HG03135 (cell line): Measurements from ENCODE around the gene SMIM13.

Source experiments
- ATAC-seq: cut with Tn5 transposase; IDR thresholded peaks from one replicate; pipeline ENCODE4 v1.9.1; 2021; ENCODE audit warnings: mild to moderate bottlenecking, moderate library complexity; ENCODE audit not compliant: unreplicated experiment

Gene SMIM13

DNA sequence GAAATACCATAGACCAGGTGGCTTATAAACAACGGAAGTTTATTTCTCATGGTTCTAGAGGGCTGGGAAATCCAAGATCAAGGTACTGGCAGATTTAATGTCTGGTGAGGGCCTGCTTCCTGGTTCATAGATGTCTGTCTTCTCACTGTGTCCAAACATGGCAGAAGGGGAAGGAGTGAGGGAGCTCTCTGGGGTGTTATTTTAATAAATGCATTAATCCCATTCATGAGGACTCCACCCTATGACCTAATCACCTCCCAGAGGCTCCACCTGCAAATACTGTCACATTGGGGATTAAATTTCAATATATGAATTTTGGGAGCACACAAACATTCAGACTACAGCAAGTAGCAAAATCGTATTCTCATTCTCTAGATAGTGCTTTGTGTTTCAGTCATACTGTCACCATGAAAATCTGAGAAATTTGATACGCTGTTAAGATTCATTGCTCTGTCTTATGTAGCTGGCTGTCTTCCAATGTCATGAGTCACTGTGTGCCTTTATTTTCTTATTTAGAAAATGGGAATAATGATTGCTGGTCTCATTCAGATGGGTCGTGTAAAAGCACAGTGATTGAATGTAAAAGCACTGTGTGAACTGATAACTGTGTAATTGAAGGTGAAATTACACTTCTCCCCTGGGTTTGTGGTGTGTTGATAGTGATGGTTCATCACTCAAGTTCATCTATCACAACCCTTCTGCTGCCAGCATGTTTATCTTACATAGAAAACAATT, 26.8 kb downstream of the SMIM13 start:
- no peak for ATAC-seq

DNA sequence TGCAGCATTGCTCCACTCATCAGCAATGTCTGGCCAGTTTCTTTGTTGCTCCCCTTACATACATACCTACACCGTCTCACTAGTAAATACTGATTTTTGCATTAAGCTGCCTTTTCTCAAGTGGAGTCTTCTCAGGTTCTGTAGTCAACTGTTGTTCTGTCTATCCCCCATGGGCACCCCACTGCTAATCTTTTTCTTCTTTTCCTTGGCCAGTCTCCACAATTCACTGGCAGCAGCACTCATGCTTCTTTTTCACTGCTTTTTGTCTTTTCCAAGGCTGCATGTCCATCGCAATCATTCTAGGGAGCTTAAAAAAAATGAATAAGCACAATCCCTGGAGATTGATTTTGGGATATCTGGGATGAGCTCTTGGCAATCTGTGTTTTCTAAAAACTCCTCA, 28.2 kb downstream of the SMIM13 start:
- ATAC-seq = no peak

DNA sequence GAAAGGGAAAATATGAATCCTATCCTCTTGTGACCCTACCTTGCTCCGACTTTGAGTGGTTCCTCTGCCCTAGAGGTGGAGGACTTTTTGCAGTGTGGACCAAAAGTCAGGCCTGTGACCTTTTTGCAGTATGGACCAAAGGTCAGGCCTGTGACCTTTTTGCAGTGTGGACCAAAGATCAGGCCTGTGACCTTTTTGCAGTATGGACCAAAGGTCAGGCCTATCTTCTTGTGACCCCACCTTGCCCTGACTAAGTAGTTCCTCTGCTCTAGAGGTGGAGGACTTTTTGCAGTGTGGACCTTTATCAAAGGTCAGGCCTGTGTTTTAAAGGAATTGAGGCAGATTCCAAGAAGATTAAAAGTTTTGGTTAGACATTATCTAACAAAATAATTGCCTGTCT, 28.7 kb downstream of the SMIM13 start:
- ATAC-seq = no peak

DNA sequence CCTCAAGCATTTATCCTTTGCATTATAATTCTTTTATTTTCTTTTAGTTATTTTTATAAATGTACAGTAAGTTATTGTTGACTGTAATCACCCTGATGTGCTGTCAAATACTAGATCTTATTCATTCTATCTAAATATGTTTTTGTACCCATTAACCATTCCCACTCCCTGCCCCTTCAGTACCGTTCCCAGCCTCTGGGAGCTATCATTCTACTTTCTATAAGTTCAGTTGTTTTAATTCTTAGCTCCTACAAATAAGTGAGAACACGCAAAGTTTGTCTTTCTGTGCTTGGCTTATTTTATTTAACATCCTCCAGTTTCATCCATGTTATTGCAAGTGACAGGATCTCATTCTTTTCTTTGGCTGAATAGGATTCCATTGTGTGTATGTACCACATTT, 30.3 kb downstream of the SMIM13 start:
- no peak for ATAC-seq

DNA sequence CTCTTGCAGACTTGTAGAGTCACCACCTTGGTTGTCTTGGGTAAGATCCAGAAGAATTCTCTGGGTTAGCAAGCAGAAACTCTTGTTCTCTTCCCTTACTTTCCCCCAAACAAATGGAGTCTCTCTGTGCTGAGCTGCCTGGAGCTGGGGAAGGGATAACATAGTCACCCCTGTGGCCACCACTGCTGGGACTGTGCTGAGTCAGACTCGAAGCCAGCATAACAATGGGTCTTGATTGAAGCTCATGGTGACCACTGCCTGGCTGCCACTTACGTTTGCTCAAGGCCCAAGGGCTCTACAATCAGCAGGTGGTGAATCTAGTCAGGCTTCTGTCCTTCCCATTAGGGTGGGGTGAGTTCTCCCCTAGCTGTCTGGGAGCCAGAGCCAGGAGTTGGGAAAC, 33.2 kb downstream of the SMIM13 start:
- no peak for ATAC-seq

DNA sequence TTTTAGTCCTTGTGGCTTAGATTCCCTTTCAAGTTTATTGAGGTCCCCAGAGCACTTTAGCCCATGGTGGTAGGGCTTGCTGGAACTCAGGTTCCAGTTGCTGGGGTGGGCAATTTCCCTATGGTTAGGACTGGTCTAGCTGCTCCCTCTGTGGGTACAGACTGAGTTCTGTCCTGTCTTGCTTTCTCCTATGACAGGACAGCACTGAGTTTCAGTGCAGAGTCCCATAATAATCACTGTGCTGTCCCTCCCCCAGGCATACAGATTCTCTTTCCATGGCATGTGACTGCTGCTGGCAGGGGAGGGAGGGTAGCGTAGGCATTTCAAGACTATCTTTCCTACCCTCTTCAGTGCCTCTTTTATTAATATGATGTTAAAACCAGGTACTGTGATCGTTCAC, 35.0 kb downstream of the SMIM13 start:
- ATAC-seq = no peak

DNA sequence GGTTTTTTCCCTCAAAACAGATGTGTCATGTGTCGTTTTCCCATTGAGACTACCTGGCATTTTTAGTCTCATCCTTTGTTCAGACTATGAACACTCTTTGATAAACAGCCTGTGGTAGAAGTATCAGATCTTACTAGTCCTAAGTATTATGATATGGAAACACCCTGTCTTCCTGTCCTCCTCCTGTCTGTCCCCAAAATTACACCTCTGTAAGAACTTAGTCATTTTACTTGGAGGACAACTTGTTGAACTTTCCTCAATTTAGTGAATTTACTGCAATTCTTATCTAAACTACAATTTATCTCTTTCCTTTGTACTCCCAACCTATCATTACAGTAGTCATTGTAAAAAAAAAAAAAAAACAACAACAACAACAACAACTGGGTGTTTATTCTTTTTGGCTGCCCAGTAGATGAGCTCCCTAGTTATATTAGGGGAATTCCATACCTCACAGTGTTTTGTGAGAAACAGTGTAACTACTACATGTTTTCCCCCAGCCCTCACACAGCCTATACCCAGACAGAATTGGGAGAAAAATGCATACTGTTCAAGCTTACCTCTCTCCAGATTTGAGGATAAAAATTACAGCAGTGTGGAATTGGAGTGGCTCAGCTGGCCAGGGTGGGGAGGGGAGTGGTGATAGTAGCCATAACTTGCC, 36.4 kb downstream of the SMIM13 start:
- no peak for ATAC-seq

DNA sequence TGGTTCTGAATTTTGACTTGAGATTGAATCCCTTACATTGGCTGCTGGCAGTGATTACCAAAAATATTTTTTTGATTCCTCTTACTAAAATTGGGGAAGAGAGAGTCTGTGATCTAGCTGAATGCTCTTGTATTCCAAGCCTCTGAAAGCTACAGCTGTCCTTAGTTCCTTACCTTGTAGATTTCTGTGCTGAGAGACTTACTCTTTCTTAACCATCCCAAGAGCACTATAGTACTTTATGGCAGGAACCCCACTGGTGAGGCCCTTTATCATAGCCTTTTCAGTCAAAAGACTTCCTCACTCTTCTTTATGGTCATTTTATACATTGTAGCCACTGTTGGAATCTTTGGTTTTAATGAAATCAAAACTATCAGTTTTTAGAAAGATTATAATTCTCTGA, 37.0 kb downstream of the SMIM13 start:
- no peak for ATAC-seq

DNA sequence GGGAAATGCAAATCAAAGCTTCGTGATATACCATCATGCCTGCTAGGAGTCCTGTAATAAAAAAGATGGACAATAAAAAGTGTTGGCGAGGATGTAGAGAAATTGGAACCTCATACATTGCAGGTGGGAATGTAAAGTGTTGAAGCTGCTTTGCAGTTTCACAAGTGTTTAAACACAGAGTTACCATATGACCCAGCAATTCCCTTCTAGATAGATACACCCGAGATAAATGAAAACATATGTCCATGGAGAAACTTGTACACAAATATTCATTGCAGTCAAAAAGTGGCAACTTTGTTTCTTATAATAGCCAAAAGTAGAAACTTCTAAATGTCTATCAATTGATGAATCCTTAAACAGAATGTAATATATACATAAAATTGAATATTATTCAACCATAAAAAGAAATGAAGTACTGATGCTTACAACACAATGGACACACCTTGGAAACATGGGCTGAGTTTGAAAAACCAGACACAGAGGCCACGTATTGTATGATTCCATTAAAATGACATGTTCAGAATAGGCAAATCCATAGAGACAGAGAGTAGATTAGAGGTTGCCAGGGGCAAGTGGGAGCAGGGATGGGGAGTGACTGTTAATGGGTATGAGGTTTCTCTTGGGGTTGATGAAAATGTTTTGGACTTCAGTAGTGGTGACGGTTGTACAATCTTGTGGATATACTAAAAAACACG, 38.7 kb downstream of the SMIM13 start:
- ATAC-seq = no peak

DNA sequence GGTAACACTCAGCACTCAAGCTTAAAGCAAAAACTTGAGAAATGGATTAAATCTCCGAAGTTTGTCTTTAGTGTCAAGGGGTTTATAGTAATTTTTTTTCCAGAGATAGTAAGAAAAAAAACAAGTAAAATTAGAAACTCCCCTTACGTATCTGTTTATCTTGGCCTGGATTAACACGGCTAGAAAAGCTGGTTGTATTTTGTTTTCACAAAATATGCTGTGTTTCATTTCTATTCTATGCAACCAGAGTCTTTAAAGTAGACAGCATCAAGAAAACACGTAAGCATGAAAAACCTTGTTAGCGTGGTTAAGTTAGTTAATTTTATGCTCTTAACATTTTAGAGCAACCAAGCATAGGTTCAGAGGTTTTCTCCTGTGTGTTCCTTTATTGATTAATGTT, 39.6 kb downstream of the SMIM13 start:
- no peak for ATAC-seq

DNA sequence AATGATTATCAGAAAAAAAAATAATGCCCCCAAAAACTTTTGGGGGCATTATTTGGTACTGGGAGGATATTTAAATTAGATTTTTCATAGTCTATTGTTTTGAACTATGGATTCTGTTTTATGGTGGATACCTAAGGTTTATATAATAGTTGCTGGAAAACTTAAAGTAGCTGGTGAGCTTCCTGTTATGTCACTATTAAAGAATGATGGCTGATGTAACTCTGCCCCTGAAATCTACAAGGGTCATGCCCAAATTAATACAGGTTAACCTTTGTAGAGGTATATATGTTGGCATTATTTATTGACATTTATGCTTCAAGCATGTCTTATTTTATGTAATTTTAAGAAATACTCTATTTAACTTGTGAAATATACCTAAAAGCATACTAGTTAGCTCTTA, 43.2 kb downstream of the SMIM13 start:
- no peak for ATAC-seq

DNA sequence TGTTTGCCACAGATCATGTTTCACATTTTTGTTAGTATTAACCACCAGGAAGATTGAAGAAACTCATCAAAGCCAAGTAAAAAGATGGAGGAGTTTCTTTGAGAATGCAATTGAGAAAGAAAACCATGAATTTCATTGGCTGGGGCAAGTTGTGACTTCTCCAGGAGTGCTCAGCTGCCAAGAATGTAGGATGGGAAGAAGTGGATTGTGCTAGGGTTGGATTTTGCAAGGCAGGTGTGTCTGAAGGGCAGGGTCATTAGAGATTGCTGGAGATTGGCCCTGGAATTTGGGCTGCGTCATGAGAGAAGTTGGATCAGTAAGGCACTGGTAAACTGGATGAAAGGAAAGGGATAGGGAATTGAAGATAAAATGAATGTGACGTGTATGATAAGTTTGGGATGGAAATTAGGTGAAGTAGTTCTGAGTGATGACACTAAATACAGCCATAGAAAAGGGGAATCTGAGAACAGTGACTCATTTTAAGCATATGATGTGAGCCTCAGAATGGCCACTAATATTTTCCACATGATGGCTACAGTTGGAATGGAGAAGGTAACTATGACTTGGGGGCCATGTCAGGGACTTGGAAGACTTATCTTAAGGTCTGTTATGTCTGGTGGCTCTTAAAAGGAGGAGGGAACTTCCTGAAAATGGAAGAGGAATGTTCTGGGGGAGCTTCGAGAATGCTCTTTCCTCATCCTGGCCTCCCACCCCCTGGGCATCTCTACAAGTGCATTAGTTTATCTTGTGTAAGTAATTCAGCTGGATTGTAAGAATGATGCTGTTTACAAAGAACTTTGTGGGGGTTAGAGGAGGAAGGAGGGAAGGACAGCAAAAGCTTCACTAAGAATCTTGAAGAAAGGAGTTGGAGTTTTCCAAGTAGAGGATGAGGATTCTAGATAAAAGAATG, 45.7 kb downstream of the SMIM13 start:
- no peak for ATAC-seq

DNA sequence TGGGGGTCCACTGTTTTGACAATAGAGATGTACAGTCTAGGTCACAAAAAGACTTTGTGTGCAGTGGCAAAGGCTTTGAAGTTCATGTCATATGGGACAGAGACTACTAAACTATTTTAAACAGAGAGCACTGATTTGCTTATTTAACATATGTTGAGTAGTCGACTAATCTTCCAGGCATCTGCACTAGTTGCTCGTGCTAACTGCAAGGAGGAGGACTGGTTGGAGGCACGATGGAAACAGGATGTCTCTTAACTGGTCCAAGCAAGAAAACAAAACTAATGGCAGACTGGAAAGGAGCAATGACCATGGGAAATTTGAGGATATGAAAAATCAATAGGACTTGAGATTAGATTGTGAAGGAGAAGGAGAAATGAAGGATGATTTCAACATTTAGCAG, 46.4 kb downstream of the SMIM13 start:
- no peak for ATAC-seq

DNA sequence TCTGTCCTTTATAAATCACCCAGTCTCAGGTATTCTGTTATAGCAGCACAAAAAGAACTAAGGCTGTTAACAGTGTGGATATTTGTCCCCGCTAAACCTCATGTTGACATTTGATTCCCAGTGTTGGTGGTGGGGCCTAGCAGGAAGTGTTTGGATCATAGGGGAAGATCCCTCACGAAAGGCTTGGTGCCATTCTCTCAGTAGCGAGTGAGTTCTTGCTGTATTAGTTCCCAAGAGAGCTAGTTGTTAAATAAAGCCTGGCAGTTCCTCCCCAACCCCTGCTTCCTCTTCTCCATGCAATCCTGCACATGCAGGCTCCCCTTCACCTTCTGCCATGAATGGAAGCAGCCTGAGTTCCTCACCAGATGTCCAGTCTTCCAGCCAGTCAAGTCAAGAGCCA, 47.7 kb downstream of the SMIM13 start:
- no peak for ATAC-seq

DNA sequence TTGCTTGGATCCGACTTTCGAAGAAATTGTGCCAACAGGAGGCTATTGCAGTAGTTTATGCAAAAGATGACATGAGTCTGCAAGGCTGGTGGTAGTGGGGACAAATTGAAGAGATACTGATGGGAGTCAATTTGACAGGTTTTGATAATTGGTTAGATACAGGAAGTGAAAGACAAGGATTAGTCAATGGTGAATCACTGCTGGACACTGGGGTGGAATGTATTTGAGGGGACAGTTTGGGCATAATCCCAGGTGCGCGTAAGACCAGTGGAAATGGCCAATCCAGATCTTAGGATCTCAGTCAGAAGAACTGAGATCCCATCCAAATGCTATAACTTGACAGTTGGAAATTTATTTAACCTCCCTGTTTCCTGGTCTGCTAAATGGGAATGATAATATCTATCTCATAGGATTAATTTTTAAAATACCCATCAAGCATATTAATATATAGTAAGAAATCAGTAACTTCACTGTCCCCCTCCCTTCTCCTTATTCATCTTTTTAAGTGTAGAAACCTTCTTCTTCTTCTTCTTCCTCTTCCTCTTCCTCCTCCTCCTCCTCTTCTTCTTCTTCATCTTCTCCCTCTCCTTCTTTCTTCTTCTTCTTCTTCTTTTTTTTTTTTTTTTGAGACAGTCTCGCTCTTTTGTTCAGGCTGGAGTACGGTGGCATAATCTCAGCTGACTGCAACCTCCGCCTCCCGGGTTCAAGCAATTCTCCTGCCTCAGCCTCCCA, 48.8 kb downstream of the SMIM13 start:
- ATAC-seq = no peak

DNA sequence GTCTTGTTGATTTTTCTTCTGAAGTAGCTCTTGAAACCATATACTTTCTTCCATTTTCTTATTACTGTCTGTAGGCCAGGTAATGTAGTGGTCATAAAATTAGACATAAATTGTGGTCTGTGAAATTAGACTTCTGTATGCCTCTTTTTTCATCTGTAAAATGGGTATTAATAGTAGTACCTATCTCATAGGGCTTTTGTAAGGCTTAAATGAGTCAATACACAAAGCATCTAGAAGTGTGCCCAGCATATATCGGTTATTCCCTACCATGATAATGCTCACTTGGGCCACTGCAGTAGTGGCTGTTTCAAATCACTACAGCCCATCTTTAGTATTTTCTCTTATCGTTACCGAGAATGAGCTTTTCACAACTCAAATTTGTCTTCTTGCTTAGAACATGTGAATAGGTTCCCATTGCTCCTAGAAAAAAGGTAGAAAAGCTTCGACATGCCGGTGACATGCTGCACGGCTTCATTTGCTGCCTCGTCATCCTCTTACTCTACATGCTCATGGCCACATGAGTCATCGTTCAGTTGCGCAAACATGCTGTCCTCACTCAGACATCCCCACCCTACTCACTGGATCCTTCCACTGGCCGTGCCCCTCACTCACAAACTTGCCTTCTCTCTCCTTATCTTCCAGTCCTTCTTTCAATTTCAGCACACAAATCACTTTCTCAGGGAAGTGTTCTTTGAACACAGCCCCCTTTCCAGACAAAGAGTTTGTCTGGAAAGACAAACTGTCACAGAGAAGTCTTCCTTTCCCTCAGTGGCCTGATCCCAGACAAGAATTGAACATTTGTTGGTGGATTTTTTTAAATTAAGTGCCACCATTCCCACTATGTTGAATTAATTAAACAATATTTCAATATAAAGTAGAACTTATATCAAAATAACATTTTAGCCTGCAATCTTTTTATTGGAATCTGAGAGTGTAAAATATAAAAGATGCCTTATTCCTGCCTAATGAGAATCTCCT, 50.0 kb downstream of the SMIM13 start:
- no peak for ATAC-seq

DNA sequence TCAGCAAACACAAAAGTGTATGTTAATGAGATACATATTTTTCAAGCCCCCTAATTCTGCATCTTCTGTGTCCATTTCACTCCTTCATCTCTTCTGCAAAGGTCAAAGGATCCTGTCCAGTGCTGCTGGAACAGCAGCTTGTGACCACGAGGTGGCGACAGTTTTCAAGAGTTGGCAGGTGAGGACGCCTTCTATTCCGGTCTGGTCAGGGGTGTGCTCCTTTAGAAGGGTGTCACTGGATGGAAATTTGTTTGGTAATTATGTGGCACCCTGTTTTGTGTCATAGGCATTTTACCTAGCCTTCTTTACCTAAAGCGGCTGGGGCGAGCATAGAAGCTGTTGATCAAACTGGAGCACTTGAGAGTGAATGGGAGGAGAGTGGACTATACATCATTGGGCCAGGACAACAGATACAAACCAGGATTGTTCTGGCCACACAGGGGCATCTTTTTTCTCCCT, 50.8 kb downstream of the SMIM13 start:
- ATAC-seq = no peak

DNA sequence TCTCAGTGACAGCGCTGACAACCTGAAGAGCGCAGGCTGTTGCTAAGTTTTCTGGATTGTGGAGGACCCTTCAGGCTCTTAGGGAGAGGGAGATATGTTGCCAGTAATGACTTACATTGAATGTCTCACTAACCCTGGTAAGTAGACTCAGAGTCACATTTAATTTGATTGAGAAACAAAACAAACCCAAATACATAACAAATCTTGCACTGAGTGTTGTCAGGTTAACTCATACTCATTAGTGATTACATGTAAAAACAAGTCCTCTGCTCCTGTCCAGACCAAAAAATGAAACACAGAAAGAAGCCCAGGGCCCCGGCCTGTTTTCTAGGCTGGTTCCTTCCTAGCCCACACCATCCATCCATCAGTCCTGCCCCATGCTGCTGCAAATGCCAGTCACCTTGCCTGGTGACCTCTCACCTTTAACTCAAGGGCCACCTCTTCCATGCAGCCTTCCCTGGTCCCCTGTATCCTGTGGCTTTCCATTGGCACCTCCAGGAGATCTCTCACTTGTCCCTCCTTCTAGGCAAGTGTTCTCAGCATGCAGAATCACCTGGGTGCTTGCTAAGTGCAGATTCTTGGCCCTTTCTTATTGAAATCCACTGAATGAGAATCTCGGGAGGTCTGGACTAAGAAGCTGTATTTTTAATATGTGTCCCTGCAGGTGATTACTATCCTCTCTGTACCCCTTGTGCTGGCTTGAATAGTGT, 52.6 kb downstream of the SMIM13 start:
- no peak for ATAC-seq

DNA sequence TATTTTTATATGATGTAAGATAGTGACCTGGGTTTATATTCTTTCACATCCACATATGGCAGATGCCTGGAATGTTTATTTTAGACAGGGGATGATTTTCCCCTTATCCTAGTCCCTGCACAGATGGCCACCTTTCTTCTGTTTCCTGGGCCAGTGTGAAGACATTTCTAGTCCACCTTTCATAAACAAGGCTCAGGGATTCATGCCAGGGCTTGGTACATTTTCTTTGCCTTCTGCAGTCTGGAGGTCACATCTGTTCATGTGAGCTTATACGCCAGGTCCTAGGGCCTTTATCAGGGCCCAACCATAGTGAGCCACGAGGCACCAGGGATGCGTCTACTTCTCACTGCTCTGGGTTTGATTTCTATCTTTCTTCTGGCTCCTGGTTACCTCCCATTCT, 55.9 kb downstream of the SMIM13 start:
- no peak for ATAC-seq
